LNCaP clone FGC (cell line): ENCODE data around the gene TBCK.

ENCODE experiments used
- DNase-seq: peaks from one replicate; pipeline ENCODE4 v3.0.0-alpha.2; 2011; ENCODE audit warnings: low read depth
- H3K4me3 ChIP-seq: 2 replicates; pipeline ENCODE4 v1.5.1; 2011; ENCODE audit warnings: mild to moderate bottlenecking, low read depth, low read length, control low read depth
- TF ChIP-seq, protein P1 (sequence below): IDR thresholded peaks from 2 replicates; pipeline ENCODE4 v1.5.1; 2012; ENCODE audit warnings: mild to moderate bottlenecking; ENCODE audit not compliant: control insufficient read depth, insufficient read depth; ENCODE audit errors: extremely low read depth

The TBCK gene

GRCh38 chr4:106063009-106063408 is 253.0 kb downstream of the TBCK start:
- TF ChIP-seq, protein P1, sequence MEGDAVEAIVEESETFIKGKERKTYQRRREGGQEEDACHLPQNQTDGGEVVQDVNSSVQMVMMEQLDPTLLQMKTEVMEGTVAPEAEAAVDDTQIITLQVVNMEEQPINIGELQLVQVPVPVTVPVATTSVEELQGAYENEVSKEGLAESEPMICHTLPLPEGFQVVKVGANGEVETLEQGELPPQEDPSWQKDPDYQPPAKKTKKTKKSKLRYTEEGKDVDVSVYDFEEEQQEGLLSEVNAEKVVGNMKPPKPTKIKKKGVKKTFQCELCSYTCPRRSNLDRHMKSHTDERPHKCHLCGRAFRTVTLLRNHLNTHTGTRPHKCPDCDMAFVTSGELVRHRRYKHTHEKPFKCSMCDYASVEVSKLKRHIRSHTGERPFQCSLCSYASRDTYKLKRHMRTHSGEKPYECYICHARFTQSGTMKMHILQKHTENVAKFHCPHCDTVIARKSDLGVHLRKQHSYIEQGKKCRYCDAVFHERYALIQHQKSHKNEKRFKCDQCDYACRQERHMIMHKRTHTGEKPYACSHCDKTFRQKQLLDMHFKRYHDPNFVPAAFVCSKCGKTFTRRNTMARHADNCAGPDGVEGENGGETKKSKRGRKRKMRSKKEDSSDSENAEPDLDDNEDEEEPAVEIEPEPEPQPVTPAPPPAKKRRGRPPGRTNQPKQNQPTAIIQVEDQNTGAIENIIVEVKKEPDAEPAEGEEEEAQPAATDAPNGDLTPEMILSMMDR = no peak
- no peak for DNase-seq
- no peak overlapping the region for H3K4me3 ChIP-seq

DNA sequence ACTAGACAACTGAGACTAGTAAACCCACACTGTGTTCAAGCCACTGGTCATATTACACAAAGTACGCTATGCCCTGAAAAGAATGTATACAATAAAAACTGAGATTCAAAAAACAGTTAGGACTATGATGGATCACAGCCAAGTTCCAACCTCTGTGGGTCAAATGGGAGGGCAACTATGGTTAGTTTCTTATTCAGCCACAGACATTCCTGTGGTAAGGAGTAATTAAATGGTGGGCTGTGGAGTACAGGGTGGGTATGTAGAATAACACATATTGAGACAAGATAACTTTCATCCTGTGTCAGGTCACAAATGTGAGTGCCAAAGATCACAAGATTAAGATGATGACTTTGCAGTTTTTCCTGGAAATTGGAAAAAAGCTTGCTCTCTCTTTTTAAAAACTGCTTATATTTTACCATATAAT is 253.5 kb downstream of the TBCK start:
- TF ChIP-seq, protein P1 = no peak
- no peak for DNase-seq
- H3K4me3 ChIP-seq = no peak overlapping the region

GRCh38 chr4:106058921-106059320 is 257.1 kb downstream of the TBCK start:
- H3K4me3 ChIP-seq = no peak overlapping the region
- TF ChIP-seq, protein P1 = no peak
- no peak for DNase-seq

- TF ChIP-seq, protein P1 = no peak
- H3K4me3 ChIP-seq = no peak overlapping the region
- no peak for DNase-seq
Observed at GRCh38 chr4:106056914-106057313, 259.1 kb downstream of the TBCK start.

- no peak for DNase-seq
- TF ChIP-seq, protein P1 = no peak
- H3K4me3 ChIP-seq = no peak overlapping the region
Observed at GRCh38 chr4:106051514-106051913, 264.5 kb downstream of the TBCK start.

DNA sequence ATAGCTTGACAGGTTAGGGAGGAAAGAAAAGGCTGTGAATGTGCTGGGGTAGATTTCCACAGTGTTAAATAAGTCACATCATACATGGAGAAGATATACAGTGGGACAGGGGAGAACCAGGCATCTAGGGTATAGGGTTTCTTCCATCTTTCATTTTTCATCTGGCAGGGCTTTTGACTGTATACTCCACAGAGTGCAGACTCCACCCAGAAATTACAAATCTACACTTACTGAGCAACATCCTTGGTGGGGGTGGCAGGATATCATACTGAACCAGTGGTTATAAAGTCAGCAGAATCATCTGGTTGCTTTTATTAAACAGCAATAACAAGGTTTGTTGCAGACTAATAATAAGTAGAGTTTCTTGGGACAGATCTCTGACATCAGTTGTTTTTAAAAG is 266.5 kb downstream of the TBCK start:
- TF ChIP-seq, protein P1 = no peak
- H3K4me3 ChIP-seq = no peak overlapping the region
- DNase-seq = no peak

- no peak for DNase-seq
- TF ChIP-seq, protein P1 = no peak
- H3K4me3 ChIP-seq = no peak overlapping the region
Observed at GRCh38 chr4:106048250-106048971, 267.6 kb downstream of the TBCK start.
